AG04450 (cell line): ENCODE data around the gene SERF2. TPM values are rescaled to one million over a fixed set of nuclear protein-coding genes. Genes with fewer than 3 reads are reported as not detected.
A peak's percentile ranks its signal among the peaks of the same experiment; 100 is the strongest.

Experiments
- CTCF ChIA-PET: fragments of 300-600, 350-600 bp; formaldehyde crosslinking; extraction: SDS; loops from one replicate; lab custom pipeline; 2022; ENCODE audit warnings: antibody characterized with exemption, inconsistent platforms; lab: Charles Lee
- POLR2A ChIA-PET: fragments of 350-600 bp; formaldehyde crosslinking; extraction: SDS; loops from one replicate; lab custom pipeline; 2021; ENCODE audit warnings: antibody characterized with exemption, inconsistent platforms; lab: Yijun Ruan, JAX
- DNase-seq: peaks from one replicate; pipeline ENCODE4 v3.0.0-alpha.2; 2011; ENCODE audit warnings: low read depth, low spot score
- H3K27ac ChIP-seq: one replicate; pipeline ENCODE4 v1.5.1; 2012; ENCODE audit warnings: low read depth, low read length, control low read depth
- H3K27me3 ChIP-seq: one replicate; pipeline ENCODE4 v1.6.0; 2012; ENCODE audit warnings: low read length; ENCODE audit not compliant: control insufficient read depth, insufficient read depth
- H3K4me3 ChIP-seq: 2 replicates; pipeline ENCODE4 v1.5.1; 2011; ENCODE audit warnings: mild to moderate bottlenecking, low read depth, low read length, control low read depth
- H3K9me3 ChIP-seq: 2 replicates; pipeline ENCODE4 v1.5.1; 2012; ENCODE audit warnings: low read length; ENCODE audit not compliant: control insufficient read depth, insufficient read depth
- polyA plus RNA-seq: library from polyadenylated mRNA; depleted of rRNA; stranded (reverse); fragments of >200 nt; gene quantifications from 2 replicates; pipeline ENCODE4 v1.2.3, GENCODE V29; 2011
- TF ChIP-seq, protein P1 (sequence below): IDR thresholded peaks from 2 replicates; pipeline ENCODE4 v1.5.1; 2011; ENCODE audit warnings: low read depth, low read length, control low read depth, inconsistent platforms

Gene SERF2
- polyA plus RNA-seq, 1 experiment, result 608 TPM

DNA sequence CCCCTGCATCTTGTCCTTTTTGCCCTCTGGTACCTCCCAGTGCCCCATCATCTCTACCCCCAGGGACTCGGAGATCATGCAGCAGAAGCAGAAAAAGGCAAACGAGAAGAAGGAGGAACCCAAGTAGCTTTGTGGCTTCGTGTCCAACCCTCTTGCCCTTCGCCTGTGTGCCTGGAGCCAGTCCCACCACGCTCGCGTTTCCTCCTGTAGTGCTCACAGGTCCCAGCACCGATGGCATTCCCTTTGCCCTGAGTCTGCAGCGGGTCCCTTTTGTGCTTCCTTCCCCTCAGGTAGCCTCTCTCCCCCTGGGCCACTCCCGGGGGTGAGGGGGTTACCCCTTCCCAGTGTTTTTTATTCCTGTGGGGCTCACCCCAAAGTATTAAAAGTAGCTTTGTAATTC is 1.5 kb downstream of the SERF2 start:
- H3K9me3 ChIP-seq, result no peaks in the 10 kb centered on the region; the same call in 1 of the 2 replicates
- TF ChIP-seq, protein P1, sequence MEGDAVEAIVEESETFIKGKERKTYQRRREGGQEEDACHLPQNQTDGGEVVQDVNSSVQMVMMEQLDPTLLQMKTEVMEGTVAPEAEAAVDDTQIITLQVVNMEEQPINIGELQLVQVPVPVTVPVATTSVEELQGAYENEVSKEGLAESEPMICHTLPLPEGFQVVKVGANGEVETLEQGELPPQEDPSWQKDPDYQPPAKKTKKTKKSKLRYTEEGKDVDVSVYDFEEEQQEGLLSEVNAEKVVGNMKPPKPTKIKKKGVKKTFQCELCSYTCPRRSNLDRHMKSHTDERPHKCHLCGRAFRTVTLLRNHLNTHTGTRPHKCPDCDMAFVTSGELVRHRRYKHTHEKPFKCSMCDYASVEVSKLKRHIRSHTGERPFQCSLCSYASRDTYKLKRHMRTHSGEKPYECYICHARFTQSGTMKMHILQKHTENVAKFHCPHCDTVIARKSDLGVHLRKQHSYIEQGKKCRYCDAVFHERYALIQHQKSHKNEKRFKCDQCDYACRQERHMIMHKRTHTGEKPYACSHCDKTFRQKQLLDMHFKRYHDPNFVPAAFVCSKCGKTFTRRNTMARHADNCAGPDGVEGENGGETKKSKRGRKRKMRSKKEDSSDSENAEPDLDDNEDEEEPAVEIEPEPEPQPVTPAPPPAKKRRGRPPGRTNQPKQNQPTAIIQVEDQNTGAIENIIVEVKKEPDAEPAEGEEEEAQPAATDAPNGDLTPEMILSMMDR, result no peak
- no peak for DNase-seq
- ChIA-PET CTCF (interaction anchor here (0.7 to 1.4 kb wide), 4 partner anchors 16 to 79 kb away, joined by 3 to 5 read pairs (median 4); no protein-coding TSS in a partner anchor), POLR2A (interaction anchor here (0.7 to 2.3 kb wide), 3 partner anchors 28 to 31 kb away, joined by 3 to 11 read pairs (median 7); partner anchors contain the start of gene MFAP1)
- no peak overlapping the region for H3K27ac ChIP-seq
- peak overlapping the region; percentile 100 for H3K4me3 ChIP-seq
- no peaks in the 10 kb centered on the region for H3K27me3 ChIP-seq

DNA sequence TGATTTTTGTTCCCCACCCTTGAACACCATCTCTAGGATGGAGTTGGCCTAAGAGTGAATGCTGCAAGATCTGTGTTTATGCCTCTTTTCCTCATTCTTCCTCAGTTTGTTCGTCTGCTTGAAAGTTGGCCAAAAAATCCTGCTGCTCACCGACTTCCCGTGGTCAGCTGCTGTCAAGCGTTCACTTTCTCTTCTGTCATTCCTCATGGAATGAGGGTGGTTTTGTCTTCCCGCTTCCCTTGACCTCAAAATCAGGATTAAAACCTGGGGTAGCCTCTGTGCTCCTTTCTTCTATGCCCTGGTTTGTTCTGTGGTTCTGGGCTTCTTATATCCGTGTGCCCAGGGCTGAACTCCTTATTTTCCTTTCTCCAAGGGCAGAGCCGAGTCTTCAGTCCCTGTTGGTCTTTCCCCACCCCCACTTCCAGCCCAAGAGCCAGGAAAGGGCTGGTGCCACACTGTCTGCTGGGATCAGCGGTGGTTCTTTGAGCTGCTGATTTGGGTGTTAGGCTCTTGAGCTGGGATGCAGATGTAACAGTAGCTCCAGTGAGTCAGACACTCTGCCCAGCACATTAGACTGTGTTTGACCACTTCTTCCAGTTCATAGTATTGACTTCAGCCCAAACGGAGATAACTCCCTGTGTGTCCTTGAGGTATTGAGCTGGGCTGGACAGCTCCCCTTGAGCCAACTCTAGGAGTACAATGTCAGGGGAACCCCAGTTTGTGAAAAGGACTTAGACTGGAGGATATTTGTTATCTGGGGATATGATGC is 2.3 kb downstream of the SERF2 start:
- H3K9me3 ChIP-seq, result no peaks in the 10 kb centered on the region; the same call in 1 of the 2 replicates
- no peak overlapping the region for H3K27ac ChIP-seq
- CTCF ChIA-PET, result interaction anchor here (0.6 to 1.4 kb wide), 2 partner anchors 38 to 78 kb away, joined by 4 to 5 read pairs; no protein-coding TSS in a partner anchor
- H3K27me3 ChIP-seq, result no peaks in the 10 kb centered on the region
- POLR2A ChIA-PET, result interaction anchor here (2.1 to 2.3 kb wide), 2 partner anchors 27 to 30 kb away, joined by 7 to 11 read pairs; partner anchors contain the start of gene MFAP1
- DNase-seq, result no peak
- peak overlapping the region; percentile 100 for H3K4me3 ChIP-seq
- TF ChIP-seq, protein P1, result no peak

DNA sequence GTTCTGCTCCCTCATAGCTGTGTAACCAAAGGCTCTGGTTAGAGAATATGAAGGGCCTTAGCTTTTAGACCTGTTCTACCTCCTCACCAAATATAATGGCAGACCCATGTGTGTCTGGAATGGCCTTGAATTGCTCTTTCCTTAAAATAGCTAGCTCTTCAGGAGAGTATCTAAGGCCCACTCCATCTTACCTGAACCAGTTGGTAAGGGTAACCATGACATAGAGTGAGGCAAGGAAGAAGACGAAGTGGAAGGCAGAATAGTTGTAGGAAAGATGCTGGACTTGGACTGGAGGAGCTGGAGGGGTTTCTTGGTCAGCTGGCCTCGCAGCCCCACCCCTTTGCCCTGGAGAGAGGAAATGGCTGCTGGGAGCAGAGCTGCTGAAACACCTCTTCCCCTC is 3.1 kb downstream of the SERF2 start:
- TF ChIP-seq, protein P1, result no peak
- peaks cover 3% of the 10 kb centered on the region; the same call in 1 of the 2 replicates for H3K9me3 ChIP-seq
- POLR2A ChIA-PET, result interaction anchor here (2.3 kb wide), 1 partner anchor 26 kb away, joined by 7 read pairs; no protein-coding TSS in a partner anchor
- H3K27me3 ChIP-seq, result no peaks in the 10 kb centered on the region
- H3K27ac ChIP-seq, result no peak overlapping the region
- CTCF ChIA-PET, result interaction anchor here (0.5 to 0.6 kb wide), 2 partner anchors 18 to 27 kb away, joined by 3 to 6 read pairs; partner anchors contain the start of gene ELL3
- no peak overlapping the region for H3K4me3 ChIP-seq
- DNase-seq, result no peak

DNA sequence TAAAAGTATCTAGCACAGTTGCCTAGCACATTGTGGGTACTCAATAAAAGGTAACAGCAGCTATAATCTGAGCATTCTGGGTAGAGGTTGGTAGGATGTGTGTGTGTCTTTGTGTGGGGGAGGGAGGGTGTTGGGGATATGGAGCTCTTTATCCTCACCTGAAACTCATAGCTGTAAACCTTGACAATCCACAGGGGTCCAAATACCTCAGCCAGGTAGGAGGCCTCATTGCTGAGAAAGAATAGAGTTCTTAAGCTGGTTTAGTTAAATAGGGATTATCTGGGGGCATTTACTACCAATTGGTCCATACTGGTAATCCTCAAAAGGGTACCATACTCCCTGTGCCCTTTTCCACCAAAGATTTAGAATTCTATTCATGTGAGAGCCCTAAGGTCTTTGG is 3.9 kb downstream of the SERF2 start:
- Histone ChIP-seq H3K4me3 (no peak overlapping the region), H3K27me3 (no peaks in the 10 kb centered on the region), H3K27ac (no peak overlapping the region), H3K9me3 (peaks cover 3% of the 10 kb centered on the region; the same call in 1 of the 2 replicates)
- ChIA-PET POLR2A (interaction anchor here (0.7 to 2.3 kb wide), 2 partner anchors 24 to 26 kb away, joined by 3 to 7 read pairs; no protein-coding TSS in a partner anchor), CTCF (interaction anchor here (0.5 to 0.6 kb wide), 2 partner anchors 19 to 26 kb away, joined by 3 to 6 read pairs; partner anchors contain the start of gene ELL3)
- no peak for DNase-seq
- TF ChIP-seq, protein P1, result no peak

DNA sequence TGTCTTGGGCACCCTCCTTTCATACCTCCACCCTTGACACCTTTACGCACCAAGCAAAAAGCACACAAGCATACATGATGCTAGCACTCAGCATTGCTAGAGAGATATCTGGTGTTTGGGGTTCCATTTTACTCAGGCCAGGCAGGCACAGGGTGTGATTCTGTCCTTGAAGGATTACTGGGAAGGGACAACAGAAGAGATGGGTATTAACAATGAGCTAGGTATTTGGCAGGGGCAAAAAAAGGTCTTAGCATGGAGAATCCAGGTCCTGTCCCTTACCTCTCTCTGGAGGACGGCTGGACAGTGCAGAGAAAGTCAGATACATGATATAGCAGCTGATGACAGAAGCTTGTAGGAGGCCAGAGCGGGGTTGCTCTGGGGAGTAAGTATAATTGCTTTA is 4.4 kb downstream of the SERF2 start:
- DNase-seq, result no peak
- ChIA-PET POLR2A (interaction anchor here (1.5 to 1.8 kb wide), 2 partner anchors 25 to 27 kb away, joined by 5 to 7 read pairs; no protein-coding TSS in a partner anchor), CTCF (no interaction called here)
- H3K27ac ChIP-seq, result peak overlapping the region; percentile 52
- no peaks in the 10 kb centered on the region for H3K27me3 ChIP-seq
- no peak overlapping the region for H3K4me3 ChIP-seq
- TF ChIP-seq, protein P1, result no peak
- H3K9me3 ChIP-seq, result peaks cover 3% of the 10 kb centered on the region; the same call in 1 of the 2 replicates
